Left renal cortex interstitium (tissue), 4 donors: Measurements from ENCODE around the gene NALCN. TPM values are rescaled to one million over a fixed set of nuclear protein-coding genes. Genes with fewer than 3 reads are reported as not detected.

ENCODE experiments used
- DNase-seq, 4 donors: peaks; one replicate each; pipeline ENCODE4 v3.0.0-alpha.2; 2013; ENCODE audit warnings: low read depth in 4 of 4, low spot score in 2 of 4, missing footprints in 1 of 4
- polyA plus RNA-seq, 4 donors: library from polyadenylated mRNA; unstranded; fragments of 120-200 nt; gene quantifications; one replicate each; pipeline ENCODE4 v1.2.1, GENCODE V29; 2013; ENCODE audit not compliant: insufficient read length in 4 of 4

Gene NALCN
- polyA plus RNA-seq, 4 donors, result 0.64 to 2.0 (median 1.2) TPM

DNA sequence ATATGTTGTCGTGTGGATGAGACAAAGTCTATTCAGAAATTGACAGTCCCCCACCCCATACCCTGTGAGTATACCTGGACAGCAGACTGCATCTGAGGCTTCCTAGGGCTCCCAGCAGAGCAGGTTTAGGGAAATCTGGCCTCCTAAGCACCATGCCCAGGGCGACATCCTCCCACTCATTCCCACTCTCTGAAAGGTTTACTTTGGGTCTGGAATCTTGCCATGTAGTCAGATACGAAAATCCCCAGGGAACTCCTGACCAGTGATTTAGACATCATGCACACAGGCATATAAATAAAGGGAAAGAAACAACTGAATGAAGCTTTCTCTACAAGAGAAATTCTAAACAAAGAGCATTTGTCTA is 717 bp upstream of the NALCN start:
- peak in 1 of 4 donors; percentile 7 for DNase-seq

DNA sequence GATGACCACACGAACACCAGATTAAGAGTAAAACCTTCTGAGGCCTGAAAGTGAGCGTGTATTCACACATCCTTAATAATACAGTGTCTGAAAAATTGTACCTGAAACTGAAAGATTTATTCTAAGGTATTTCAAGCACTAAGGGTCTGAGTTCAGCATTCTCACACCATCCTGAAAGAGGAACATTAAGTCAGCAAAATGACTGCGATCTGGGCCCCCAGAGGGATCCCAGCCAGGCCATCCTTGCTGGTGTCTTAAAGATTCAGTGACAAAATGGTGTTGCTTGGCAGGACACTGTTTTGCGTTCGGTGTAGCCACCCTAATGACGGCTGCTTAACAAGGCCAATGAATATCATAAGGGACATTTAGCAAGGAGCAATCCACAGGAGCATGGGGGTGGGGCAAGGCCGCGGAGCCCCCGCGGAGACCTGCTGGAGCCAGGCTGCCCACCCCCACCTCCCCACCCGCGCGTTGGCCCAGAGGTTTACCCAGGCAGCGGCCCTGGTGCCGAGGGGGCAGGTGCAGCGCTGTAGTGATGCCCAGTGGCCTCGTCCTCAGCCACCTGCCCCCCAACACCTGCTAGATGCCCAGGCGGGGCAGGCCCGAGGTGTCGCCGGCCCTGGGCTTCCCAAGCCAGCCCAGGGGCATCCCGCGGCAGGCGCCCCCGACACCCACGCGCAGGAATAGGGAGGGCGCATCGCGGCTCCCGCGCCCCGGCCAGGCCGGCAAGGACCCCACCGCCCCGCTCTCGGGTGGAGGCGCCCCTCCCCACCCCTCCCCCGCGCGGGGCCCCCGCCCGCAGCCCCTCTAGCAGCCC is 742 bp downstream of the NALCN start:
- DNase-seq, result no peak

DNA sequence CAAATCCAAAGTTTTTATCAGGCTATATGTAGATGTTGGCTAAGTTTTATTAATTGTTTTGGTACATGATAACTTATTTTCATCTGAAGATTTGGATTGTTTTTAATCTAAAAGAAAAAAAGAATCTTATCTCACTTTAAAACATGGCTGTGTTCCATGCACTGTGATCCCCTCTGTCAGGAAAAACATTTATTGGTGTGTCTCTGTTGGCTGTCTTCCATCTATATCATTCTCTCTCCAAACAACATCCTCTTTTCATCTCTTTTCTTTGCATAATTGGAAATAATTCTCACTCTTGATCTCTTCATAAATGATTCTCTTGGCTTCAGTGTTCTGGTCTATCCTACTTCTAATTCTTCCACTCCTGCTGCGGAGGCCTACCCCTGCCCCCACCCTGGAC is 4.2 kb downstream of the NALCN start:
- no peak for DNase-seq

DNA sequence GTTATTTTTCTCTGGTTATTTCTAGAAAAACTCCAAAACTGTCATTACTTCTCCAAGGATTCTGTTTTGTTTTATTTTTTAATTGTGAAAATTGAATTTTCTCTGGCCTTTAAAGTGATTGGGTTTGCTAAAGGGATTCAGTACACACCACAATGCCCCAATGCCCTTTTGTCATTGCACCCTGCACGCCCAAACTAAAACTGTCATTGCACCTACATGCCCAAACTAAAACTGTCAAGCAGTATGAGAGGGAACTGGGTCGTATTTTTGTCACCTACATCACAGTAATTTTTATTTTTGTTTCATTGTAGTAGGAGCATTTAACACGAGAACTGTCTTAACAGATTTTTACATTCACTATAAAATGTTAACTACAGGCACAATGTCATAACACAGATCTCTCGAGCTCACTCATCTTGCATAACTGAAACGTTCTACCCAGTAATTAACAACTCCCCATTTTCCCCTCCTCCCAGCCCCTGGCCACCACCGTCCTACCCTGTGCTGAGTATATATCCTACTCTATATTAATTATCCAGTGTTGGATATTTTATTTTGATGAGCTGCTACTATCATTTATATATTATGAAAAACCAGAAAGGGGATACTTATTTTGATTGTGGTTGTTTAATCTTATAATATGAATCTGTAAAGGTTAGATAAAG is 7.2 kb downstream of the NALCN start:
- no peak for DNase-seq

DNA sequence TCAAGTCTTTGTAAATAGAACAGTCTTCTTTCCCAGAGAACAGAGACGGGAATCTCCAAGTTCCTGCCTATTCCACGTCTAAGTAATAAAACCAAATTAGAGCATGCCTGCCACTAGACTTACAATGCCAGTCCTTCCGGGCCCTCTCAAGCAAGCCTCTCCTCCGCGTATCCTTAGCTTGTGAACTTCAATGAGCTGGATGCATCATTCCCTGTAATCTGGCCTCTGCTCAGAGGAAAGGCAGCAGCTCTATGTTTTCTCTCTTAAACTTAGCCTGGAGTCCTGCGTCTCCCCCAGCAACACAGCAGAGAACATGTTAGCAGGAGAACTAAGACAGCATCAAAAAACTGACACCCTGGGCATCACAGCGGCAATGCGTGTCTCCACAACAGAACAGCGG is 8.2 kb downstream of the NALCN start:
- DNase-seq, result no peak

DNA sequence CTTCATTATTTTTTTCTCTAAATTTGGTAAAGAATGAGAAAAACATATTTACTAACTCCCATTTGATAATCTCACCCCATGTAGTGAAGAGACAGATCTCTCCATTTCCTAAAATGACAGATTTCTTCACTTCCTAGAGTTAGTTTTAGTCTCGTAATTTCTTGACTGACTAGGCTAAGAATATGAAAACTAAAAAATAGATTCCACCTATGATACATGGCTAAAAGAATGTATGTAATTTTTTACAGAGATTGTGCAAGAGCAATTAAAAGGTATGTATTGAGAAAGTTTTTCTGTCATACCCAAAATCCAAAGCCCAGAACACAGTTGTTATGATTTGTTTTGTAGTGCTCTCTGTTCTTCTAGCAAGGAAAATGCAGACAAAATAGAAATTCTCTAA is 9.5 kb downstream of the NALCN start:
- DNase-seq, result no peak

DNA sequence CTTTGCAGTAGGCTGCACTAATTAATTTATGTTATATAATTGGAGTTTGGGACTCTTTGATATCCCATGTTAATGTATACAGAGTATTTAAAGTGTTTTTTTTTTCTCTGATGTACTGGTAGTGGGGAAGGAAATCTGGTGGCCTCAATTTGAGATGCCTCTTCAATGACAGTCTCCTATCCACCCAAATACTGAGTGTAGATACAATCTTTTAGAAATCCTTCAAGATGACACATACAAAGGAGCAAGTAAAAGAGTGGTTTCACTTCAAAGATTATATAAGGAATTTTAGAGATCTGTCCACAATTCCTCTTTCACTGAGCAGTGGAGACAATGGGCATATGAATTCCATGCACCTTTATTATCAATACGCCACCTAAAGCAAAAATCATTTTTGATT is 15.1 kb downstream of the NALCN start:
- DNase-seq, result no peak

DNA sequence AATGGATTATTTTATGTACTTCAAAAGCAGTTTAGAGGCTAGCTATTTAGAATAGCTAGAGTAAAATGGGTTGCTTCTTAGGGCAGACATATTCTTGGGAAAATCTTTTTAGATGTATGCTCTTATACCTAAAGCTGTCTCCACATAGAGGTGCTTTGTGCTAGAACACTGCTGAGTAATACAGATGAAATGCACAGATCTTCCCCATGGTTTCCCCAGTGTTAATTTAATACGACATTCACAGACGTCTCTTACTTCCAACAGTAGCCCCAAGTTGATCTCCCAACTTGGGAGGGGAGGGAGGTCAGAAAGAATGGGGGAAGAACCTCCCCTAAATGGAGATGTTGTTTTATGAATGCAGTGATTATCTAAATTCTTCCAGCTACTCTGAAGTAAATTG is 16.9 kb downstream of the NALCN start:
- DNase-seq, result no peak

DNA sequence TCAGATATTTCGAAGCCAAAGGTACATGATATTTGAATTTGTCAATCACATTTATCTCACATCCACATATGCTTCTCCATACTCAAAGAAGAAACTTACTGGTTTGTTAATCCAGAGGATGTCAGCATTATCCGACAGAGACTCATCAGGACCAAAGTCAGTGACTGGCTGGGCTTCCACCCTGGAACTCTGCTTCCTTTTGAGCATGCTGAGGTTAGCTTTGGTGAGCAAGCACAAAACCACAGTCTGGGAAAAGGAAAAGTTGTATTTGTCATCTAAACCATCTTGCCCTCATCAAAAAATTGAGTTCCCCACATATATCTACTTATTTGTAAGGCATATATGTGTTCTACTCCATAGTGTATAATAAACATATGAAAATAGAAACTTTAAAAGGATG is 17.4 kb downstream of the NALCN start:
- no peak for DNase-seq

DNA sequence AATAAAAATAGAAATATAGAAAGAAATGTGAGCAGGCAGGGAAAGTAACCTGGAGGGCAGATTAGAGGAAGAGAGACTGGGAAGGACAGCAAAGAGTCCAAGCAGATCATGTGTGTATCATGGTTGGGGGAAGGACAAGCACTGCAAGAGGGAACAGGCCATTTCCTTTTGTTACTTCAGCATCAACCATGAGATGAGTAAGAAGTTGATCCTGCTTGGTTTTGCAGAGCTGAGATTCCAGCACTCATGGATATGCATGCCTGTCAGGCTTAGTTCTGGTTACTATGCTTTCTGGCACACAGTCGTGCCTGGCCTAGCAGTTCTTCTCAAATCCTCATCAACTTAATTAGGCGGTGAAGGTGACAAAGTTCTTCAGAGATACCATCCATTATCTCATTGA is 18.1 kb downstream of the NALCN start:
- DNase-seq, result no peak

DNA sequence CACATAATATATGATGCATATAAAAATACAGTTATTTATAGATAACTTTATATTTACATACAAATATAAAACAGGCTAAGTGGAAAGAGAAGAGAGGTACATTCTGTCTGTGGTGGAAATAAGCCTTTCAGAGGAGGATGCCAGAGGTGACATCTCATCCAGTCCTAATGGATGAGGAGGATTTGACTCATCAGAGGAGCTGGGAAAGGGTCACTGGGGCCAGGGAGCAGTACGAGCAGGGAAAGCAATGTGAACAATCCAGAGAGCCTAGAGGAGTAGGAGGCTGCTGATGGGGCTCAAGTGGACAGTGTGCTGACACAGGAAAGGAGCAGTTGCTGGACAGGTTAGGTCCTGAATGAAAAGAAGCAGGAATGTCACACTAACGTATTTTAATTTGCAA is 18.6 kb downstream of the NALCN start:
- DNase-seq, result no peak

DNA sequence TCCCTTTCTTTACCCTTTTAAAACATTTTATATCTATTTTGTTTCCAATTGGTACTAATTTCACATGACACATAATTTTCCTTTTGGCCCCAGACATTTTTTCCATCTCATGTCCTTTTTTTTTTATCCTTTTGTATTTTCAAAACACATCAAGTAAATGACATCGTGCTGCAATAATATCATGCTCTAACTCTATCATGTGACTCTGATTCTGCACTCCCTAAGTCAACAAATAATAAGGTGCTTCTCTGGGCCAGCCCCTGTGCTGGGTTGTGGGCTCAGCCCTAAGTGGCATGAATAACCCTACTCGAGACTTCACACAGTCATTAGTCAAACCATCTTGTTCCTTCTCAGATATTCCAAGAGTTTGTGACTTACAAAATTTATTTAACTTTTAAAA is 21.7 kb downstream of the NALCN start:
- no peak for DNase-seq

DNA sequence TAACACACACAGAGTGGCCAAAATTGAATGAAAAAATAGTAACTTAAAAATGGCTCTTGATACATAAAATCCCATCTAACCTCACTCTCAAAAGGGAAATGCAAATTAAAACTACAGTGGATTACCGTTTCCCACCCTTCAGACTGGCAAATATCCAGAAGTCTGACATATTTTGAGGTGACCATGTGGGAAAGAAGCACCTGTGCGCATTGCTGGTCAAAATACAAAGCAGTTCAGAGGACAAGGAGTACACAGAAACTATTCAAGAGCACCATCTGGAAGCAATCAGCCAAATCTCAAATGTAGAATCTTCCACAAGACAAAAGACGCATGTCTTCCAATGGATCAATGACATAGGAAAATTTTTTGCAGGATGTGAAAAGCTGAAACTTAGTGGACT is 23.2 kb downstream of the NALCN start:
- no peak for DNase-seq

DNA sequence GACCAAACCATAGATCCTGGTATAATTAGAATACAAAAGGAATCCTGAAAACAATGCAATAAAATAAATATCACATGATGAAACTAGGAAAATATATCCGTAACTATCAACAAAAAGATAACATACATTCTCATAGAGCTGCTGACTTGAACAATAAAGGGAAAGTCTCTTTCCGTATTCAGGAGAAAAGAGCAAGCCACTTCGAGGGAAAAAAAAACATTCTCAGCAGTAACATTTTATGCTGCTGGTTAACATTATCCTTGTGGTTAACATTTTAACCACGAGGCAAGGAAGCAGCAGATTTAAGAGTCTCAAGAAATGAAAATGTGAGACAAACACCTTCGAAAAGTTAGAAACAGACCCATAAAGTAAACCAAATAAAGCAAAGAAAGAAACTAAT is 25.8 kb downstream of the NALCN start:
- no peak for DNase-seq

DNA sequence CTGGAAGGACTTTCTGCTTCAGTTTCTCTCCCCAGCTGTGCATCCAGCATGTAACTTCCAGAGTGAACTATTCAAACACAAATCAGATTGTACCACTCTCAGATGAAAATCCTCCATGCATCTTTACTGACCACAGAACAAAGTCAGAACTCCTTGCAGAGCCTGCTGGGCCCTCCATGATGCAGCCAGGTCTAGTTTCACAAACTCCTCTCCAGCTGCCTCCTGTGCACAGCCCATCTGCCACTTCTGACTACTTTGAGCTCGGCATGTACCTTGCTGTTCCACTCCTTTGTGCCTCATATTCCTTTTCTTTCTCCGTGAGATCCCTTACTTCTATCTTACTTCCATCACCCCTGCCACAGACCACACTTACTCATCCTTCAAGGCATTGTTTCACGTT is 31.4 kb downstream of the NALCN start:
- no peak for DNase-seq

DNA sequence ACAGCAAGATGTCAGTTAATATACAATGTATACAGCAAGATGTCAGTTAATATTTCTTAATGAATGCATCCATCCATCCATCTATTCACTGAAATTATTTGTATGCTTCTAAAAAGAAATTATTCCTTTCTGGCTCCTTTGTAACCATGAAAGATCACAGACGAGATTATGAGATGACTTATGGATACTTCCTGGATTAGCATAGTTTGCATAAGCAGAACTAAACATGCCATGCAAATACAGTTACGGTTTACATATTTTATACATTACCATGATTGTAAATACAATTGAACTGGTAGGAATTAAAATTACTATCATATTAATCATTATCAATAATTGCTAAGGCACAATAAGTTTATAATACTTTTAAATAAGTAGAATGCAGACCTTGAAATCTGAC is 32.7 kb downstream of the NALCN start:
- no peak for DNase-seq

DNA sequence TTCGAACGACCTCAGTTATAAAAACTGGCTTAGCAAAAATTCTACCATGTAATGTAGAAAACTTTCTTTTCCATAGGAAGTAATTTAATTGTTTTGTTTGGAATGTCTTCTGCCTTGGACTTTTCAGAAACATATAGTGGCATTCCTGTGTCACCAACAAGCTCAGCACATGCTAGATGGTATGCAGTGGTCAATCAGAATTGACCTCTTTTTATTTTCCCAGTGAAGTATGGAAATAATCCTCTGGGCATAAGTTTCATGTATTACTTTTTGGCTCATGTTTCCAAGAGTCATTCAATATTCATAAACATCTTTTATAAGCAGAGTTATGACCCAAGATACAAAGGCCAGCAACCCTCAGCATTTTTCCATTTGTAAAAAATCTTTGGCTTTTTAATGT is 33.6 kb downstream of the NALCN start:
- no peak for DNase-seq

DNA sequence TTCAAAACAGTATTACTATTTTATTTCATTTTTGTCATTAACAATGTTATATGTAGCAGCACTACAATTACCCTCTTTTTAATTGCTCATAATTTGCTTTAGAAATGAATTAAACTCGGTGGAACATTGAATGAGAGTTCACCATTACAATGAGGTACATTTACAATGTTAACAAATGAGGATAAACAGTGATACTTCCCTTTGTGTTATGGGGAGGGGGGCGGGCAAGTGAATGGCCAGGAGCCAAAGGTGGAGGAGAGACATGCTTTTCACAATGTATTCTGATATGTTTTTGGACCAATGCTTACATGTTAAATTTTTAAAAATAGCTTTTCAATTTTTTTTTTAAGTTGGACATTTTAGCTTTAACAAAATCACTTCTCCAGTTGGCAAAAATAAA is 34.2 kb downstream of the NALCN start:
- DNase-seq, result no peak

DNA sequence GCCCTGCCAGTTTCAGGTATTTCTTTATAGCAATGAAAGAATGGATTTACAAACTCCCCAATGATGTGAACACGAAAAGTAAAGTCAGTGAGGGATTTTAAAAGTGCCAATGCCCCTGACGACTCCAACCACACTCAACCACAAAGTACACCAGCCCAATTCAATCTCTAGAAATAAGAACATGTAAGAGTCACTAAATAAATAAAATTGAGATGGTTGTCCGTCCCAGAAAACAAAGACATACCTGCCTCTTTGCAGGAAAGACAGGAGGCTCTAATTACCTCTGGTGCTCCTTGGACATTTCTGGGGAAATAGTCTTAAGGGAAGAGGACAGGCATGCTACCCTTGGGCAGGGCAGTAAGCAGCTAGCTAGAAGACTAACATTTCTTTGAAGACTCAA is 55.8 kb downstream of the NALCN start:
- no peak for DNase-seq

DNA sequence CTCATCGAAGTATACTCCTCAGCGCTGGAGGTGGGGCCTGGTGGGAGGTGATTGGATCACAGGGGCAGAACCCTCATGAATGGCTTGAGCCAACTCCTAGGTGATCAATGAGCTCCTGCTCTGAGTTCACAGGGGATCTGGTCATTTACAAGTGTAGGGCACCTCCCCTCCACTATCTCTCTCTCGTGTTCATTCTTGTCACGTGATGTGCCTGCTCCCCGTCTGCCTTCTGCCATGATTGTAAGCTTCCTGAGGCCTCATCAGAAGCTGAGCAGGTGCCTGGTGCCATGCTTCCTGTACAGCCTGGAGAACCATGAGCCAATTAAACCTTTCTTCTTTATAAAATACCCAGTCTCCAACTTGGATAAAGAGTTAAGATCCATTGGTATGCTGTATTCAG is 61.4 kb downstream of the NALCN start:
- DNase-seq, result no peak

DNA sequence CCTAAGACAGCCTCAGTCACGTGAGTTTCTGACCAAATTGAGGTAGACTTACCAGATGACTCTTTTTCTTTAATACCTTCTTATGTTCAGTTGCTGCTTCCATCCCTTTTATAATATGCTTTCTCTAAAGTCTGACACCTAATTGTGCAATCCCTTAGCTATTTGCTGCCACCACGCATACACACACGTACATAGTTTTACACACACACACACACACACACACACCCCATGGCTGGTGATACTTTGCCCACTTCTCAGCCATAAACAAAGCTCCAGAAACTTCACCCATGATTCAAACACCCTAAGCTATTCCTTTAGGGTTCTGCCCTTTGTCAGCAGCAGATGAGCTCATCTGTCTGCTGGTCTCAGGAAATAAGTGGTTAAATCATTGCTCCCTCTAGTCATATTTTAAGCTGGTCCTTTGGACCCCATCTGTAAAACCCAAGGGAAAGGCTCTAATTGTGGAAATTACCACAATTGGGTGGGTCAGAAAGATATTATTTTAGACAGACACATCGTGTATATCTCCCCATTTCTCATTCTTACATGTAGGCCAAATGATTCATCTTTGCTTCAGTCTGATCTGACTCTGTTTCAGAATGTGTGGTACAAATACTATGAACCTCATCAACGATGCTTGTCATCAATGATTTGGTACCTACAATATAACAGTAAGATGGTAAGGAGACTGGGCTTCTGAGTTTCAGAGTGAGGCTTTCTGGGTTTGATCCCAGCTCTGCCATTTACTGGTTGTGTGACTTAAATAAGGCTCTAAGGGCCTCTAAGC is 69.2 kb downstream of the NALCN start:
- no peak for DNase-seq

DNA sequence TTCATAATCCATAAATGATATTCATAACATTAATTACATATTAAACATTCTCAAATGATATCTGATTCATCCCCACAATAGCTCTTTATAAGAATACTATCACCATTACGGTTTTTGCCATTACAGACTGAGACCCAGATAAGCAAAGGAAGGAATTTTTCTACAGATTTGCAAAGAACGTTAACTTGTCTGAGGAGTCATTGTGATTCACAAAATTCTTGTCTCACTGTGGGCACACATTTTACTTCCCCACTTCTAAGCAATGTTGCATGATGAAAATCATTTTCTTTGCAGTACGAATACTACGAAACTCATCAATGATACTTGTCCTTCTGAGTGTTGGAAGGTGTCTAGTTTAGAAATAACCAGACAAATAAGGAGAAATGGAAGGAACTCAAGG is 70.1 kb downstream of the NALCN start:
- no peak for DNase-seq
